ENCODE results near the gene AFF2.

DNA sequence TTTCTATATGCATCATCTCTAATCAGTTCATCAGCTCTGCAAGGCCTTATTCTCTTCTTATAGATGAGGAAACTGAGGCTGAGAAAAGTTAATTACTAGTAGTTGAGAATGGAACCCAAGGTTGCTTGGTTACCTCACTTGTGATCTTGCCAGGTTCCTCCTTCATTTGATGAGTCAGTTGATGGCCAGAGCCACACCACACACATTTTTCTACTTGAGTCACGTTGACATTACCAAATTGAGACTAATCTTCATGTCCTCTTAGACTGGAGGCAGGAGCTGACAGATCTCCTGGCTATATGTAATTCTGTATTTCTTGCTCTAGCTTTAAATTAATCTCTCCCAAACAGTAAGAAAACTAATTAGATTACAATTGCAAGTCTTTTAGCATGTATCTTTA is 428.4 kb downstream of the AFF2 start:
- TF ChIP-seq POLR2A (IDR thresholded peaks at IDR 0.05; ENCODE audit: low read length) (no peak), GATA1 (IDR thresholded peaks at IDR 0.05; ENCODE audit: low read depth, low read length) (no peak)

All from erythroblast (primary cell).